Cardiac fibroblast (primary cell): ENCODE measurements around the gene CLIC6.

Source experiments
- DNase-seq, 2 donors: peaks; one replicate each; pipeline versions ENCODE4 v3.0.0 to v3.0.0-alpha.2; 2010; ENCODE audit warnings: low read depth in 2 of 2
- H3K4me3 ChIP-seq, 2 donors: replicated peaks in 1 of 2; 1 replicate in 1 of 2; 2 replicates in 1 of 2; pipeline ENCODE4 v1.5.1; 2011; ENCODE audit warnings: low read depth in 2 of 2, low read length in 2 of 2, mild to moderate bottlenecking in 2 of 2, moderate library complexity in 1 of 2
- CTCF ChIP-seq: IDR thresholded peaks from one replicate; pipeline ENCODE4 v1.5.1; 2011; ENCODE audit warnings: low read depth, mild to moderate bottlenecking, low read length, inconsistent platforms

Gene CLIC6

GRCh38 chr21:34630536-34631143 lies 38.2 kb upstream of the CLIC6 start:
- no peak overlapping the region for H3K4me3 ChIP-seq
- DNase-seq, result peak; percentile 70 to 74
- TF ChIP-seq CTCF, result peak; percentile 70

DNA sequence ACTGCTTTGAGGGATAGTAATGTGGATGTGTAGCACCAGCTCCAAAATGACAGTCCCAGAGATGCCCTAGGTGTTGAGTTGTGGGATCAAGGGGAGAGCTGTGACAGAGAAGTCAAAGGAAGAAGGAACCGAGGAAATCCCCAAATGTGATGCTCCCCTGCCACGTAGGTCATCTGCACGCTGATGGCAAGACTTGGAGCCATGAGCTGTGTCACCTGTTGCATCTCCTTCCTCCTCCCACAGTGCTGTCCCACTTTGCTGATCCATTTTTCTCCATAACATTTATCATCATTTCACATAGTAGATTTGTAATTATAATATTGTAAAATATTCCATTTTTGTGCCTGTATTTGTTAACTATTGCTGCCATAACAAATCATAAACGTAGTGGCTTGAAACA lies 36.3 kb upstream of the CLIC6 start:
- no peak overlapping the region for H3K4me3 ChIP-seq
- no peak for TF ChIP-seq CTCF

DNA sequence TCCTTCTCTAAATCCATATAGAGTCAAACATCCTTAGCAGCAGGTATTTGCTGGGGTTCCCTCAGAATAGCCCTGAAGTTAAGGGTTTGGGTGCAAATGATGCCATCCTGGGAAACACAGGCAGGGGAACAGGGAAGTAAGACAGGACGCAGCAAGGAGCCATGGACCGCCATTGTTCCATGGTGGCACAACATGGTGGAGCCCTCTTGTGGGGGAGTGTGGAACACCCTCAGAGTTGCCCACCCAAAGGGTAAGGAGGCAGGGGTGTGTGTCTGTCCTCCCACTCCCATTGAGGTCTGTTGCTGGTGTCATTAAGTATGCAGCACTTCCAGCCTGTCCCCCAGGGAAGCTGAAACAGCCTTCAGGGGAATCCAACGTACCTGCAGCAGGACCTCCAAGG lies 33.5 kb upstream of the CLIC6 start:
- DNase-seq, result no peak
- H3K4me3 ChIP-seq, result no peak overlapping the region
- TF ChIP-seq CTCF, result peak; percentile 19

More for the DNA sequence above, 36.3 kb upstream of the CLIC6 start:
- no peak for DNase-seq

- TF ChIP-seq CTCF, result no peak
- DNase-seq, result no peak
- H3K4me3 ChIP-seq, result no peak overlapping the region
Observed at GRCh38 chr21:34636961-34637360, 31.8 kb upstream of the CLIC6 start.

DNA sequence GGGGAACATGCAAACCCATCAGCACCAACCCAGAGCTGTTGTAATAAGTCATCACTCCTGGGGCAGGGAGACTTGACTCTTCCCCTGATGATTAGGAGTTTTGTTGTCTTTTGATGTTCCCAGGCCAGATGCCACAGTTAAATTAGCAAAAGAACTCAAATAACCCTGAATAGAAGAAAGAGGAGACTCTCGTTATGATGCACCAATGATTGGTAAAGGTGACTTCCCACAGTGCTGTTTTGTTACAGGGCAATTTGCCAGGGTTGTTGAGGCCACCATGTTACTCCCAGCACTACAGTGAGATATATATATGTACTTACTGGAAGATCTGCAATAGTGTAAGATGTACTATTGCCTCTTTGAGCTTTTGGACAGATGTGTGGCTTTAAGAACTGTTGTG lies 29.5 kb upstream of the CLIC6 start:
- TF ChIP-seq CTCF, result no peak
- no peak for DNase-seq
- no peak overlapping the region for H3K4me3 ChIP-seq

DNA sequence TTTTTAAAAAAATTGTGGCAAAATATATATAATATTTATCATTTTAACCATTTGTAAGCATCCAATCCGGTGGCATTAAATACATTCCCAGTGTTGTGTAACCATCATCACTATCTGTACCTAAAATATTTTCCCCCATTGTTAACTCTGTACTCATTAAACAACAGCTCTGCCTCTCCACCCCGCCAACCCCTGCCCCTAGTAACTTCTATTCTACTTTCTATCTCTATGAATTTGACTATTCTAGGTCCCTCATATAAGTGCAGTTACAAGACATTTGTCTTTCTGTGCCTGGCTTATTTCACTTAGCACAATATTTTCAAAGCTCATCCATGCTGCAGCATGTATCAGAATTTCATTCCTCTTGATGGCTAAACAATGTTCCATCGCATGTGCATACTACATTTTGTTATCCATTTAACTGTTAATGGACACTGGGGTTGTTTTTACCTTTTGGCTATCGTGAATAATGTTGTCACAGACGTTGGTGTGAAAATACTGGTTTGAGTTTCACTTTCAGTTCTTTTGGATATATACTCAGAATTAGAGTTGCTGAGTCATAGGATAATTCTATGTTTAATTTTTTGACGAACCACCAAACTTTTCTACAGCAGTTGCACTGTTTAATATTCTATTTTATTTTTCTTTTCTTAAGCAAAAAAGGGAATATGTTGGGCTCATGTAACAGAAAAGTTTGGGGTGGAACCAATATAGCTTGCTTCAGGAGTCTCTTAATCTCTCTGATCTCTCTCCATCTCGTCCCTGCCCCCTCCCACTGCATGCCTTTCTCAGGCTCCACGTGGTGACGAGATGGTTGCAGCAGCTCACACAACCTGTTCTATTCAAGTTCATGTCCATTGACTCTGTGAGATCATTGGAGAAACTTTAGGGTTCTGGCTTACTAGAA lies 28.7 kb upstream of the CLIC6 start:
- TF ChIP-seq CTCF, result no peak
- H3K4me3 ChIP-seq, result no peak overlapping the region
- peak in 1 of 2 donors; percentile 11 for DNase-seq
